HG03378 (cell line): Measurements from ENCODE around the gene PABPC1L.

Source experiments
- ATAC-seq: cut with Tn5 transposase; IDR thresholded peaks from one replicate; pipeline ENCODE4 v1.9.1; 2021; ENCODE audit warnings: mild to moderate bottlenecking, moderate library complexity; ENCODE audit not compliant: unreplicated experiment

Gene PABPC1L

GRCh38 chr20:44942264-44942973 is 32.6 kb downstream of the PABPC1L start:
- no peak for ATAC-seq

GRCh38 chr20:44943828-44944227 is 34.0 kb downstream of the PABPC1L start:
- ATAC-seq: no peak

GRCh38 chr20:44945261-44945660 is 35.4 kb downstream of the PABPC1L start:
- no peak for ATAC-seq

GRCh38 chr20:44946271-44946852 is 36.5 kb downstream of the PABPC1L start:
- ATAC-seq: no peak

- ATAC-seq: no peak
Measured at GRCh38 chr20:44948107-44948506, 38.2 kb downstream of the PABPC1L start.

GRCh38 chr20:44948513-44948912 is 38.7 kb downstream of the PABPC1L start:
- no peak for ATAC-seq

GRCh38 chr20:44950368-44950767 is 40.5 kb downstream of the PABPC1L start:
- no peak for ATAC-seq

- no peak for ATAC-seq
Measured at GRCh38 chr20:44952731-44953130, 42.9 kb downstream of the PABPC1L start.

GRCh38 chr20:44954211-44954610 is 44.4 kb downstream of the PABPC1L start:
- ATAC-seq: no peak

- no peak for ATAC-seq
Measured at GRCh38 chr20:44955270-44955669, 45.4 kb downstream of the PABPC1L start.

GRCh38 chr20:44956410-44956809 is 46.5 kb downstream of the PABPC1L start:
- no peak for ATAC-seq

GRCh38 chr20:44958276-44958675 is 48.4 kb downstream of the PABPC1L start:
- ATAC-seq: no peak

GRCh38 chr20:44959082-44959637 is 49.3 kb downstream of the PABPC1L start:
- ATAC-seq: no peak

GRCh38 chr20:44959638-44960102 is 49.8 kb downstream of the PABPC1L start:
- no peak for ATAC-seq

- peak; percentile 62 for ATAC-seq
Measured at GRCh38 chr20:44960103-44960852, 50.4 kb downstream of the PABPC1L start, which contains the start of gene TOMM34. Gene TOMM34 (minus strand): TSS chr20:44960397. CDS start chr20:44960333, 64 bp downstream.

- no peak for ATAC-seq
Measured at GRCh38 chr20:44961011-44961869, 51.4 kb downstream of the PABPC1L start.

- ATAC-seq: no peak
Measured at GRCh38 chr20:44961870-44962267, 52.0 kb downstream of the PABPC1L start.

- ATAC-seq: no peak
Measured at GRCh38 chr20:44962483-44962882, 52.6 kb downstream of the PABPC1L start.

- no peak for ATAC-seq
Measured at GRCh38 chr20:44963325-44964215, 53.7 kb downstream of the PABPC1L start.

- ATAC-seq: no peak
Measured at GRCh38 chr20:44965651-44966029, 55.8 kb downstream of the PABPC1L start.
